Measurements from ENCODE around the gene CLTCL1. TPM values are rescaled to one million over a fixed set of nuclear protein-coding genes. Genes with fewer than 3 reads are reported as not detected.

The CLTCL1 gene
- total and polyA plus RNA-seq, 12 donors = 13.0 to 62.8 (median 21.8) TPM

DNA sequence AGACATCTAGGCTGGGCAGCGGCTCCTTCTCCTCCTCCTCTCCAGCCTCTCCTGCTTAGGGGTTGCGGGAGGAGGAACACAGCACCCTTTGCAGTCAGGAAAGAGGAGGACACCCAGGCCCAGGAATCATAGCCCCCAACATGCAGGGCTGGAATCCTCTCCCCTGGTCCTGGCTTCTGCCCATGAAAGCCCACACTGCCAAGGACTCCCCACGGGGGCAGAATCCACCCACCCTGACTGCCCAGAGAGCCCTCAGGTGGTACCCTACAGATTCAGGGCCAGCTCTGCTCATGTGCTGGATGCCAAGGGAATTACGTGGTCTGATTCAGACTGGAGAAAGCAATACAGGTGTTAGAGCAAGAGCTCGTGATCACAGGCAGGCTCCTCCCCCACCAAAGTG lies 151.5 kb downstream of the CLTCL1 start:
- Histone ChIP-seq H3K9me3 (replicated peaks in 1 of 3) (no peaks in the 10 kb centered on the region), H3K4me1 (replicated peaks in 1 of 2) (peaks cover 7 to 10% of the 10 kb centered on the region in 2 donors), H3K27me3 (no peaks in the 10 kb centered on the region), H3K36me3 (replicated peaks in 1 of 2) (peaks cover 0 to 75% of the 10 kb centered on the region in 2 donors), H3K27ac (no peak overlapping the region), H3K4me3 (no peak overlapping the region)
- DNase-seq = no peak
- TF ChIP-seq CTCF (IDR thresholded peaks at IDR 0.05) (no peak), POLR2A (IDR thresholded peaks at IDR 0.05) (no peak)
- WGBS, 4 donors = 92 to 96% (median 94%) methylated on average over 3 to 5 of the region's 5 CpGs
- intact Hi-C loops (cut with DNase I) = loop anchor here in 1 of 2 donors (10.0 kb wide), 1 partner anchor 495 kb away; no protein-coding TSS in a partner anchor

GRCh38 chr22:19139001-19139356 lies 152.5 kb downstream of the CLTCL1 start:
- Histone ChIP-seq H3K4me1 (replicated peaks in 1 of 2) (peaks cover 7 to 9% of the 10 kb centered on the region in 2 donors), H3K4me3 (no peak overlapping the region), H3K27ac (no peak overlapping the region), H3K36me3 (replicated peaks in 1 of 2) (peaks cover 0 to 85% of the 10 kb centered on the region in 2 donors), H3K9me3 (replicated peaks in 1 of 3) (no peaks in the 10 kb centered on the region), H3K27me3 (no peaks in the 10 kb centered on the region)
- intact Hi-C loops (cut with DNase I) = no loop called here
- no peak for TF ChIP-seq CTCF (IDR thresholded peaks at IDR 0.05)
- TF ChIP-seq POLR2A (IDR thresholded peaks at IDR 0.05) = no peak
- WGBS, 4 donors = 87 to 97% (median 94%) methylated on average over 5 to 9 of the region's 9 CpGs
- no peak for DNase-seq

- H3K36me3 ChIP-seq (replicated peaks in 1 of 2) = peaks cover 0 to 90% of the 10 kb centered on the region in 2 donors
- no peaks in the 10 kb centered on the region for H3K27me3 ChIP-seq
- no peak for TF ChIP-seq POLR2A (IDR thresholded peaks at IDR 0.05)
- no peak for TF ChIP-seq CTCF (IDR thresholded peaks at IDR 0.05)
- intact Hi-C loops (cut with DNase I) = no loop called here
- H3K9me3 ChIP-seq (replicated peaks in 1 of 3) = no peaks in the 10 kb centered on the region
- peaks cover 1 to 4% of the 10 kb centered on the region in 2 donors for H3K4me1 ChIP-seq (replicated peaks in 1 of 2)
- no peak for DNase-seq
- 89 to 98% (median 90%) methylated on average over 8 to 15 of the region's 15 CpGs for WGBS, 4 donors
- no peak overlapping the region for H3K27ac ChIP-seq
- no peak overlapping the region for H3K4me3 ChIP-seq
Observed at GRCh38 chr22:19138217-19139000, 153.1 kb downstream of the CLTCL1 start.

DNA sequence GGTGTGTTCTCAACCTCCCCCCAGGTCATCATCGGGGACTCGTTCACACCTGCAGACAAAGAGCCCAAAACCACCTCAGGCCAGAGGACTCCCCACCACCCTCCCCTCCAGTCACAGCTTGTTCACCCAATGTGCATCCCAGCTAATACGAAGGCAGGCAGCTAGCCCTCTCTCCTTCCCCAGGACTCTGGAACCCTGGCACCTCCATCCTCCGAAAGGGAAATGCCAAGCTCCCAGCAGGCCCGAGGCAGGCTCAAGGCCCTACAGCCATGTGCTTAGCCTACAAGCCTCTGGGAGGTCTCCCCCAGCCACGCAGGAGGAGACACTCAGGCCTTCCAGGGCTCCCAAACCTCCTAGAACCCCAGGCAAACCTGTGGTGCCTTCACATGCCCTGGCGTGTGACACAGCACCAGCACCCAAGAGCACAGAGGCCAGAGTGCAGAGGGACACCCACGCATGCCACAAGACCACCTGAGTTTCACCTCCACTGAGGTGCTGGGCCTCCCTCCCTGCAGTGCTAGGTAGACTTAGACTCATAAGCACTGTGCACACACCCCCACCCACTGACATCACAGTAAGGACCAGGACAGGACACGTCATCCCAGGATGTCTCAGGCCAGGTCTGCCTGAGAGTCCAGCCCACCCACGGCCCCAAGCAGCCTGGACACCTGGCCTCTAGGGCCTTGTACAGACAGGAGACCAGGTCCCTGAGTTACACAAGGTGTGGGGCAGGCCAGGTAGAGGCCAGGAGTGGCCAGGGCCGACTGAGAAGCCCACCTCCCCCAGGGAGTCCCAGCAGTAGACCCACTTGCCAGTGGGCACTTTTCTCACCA lies 153.9 kb downstream of the CLTCL1 start:
- 90 to 98% (median 92%) methylated on average over 7 to 11 of the region's 11 CpGs for WGBS, 4 donors
- Histone ChIP-seq H3K4me1 (replicated peaks in 1 of 2) (no peaks in the 10 kb centered on the region), H3K36me3 (replicated peaks in 1 of 2) (peaks cover 0 to 93% of the 10 kb centered on the region in 2 donors), H3K27ac (no peak overlapping the region), H3K4me3 (no peak overlapping the region), H3K9me3 (replicated peaks in 1 of 3) (no peaks in the 10 kb centered on the region), H3K27me3 (no peaks in the 10 kb centered on the region)
- TF ChIP-seq POLR2A (IDR thresholded peaks at IDR 0.05) (no peak), CTCF (IDR thresholded peaks at IDR 0.05) (no peak)
- intact Hi-C loops (cut with DNase I) = no loop called here
- DNase-seq = no peak
